Astrocyte (in vitro differentiated cells and primary cell): ENCODE results near the gene PARK7.

Experiments used
- EZH2 ChIP-seq: IDR thresholded peaks from 2 replicates; pipeline ENCODE4 v1.6.1; 2012; ENCODE audit warnings: mild to moderate bottlenecking, low read length, inconsistent platforms; ENCODE audit not compliant: insufficient read depth
- TF ChIP-seq, protein P1 (sequence below): IDR thresholded peaks from 2 replicates; pipeline ENCODE4 v1.5.1; 2011; ENCODE audit warnings: low read depth, mild to moderate bottlenecking, inconsistent platforms, low read length, moderate library complexity; ENCODE audit not compliant: insufficient read depth

DNA sequence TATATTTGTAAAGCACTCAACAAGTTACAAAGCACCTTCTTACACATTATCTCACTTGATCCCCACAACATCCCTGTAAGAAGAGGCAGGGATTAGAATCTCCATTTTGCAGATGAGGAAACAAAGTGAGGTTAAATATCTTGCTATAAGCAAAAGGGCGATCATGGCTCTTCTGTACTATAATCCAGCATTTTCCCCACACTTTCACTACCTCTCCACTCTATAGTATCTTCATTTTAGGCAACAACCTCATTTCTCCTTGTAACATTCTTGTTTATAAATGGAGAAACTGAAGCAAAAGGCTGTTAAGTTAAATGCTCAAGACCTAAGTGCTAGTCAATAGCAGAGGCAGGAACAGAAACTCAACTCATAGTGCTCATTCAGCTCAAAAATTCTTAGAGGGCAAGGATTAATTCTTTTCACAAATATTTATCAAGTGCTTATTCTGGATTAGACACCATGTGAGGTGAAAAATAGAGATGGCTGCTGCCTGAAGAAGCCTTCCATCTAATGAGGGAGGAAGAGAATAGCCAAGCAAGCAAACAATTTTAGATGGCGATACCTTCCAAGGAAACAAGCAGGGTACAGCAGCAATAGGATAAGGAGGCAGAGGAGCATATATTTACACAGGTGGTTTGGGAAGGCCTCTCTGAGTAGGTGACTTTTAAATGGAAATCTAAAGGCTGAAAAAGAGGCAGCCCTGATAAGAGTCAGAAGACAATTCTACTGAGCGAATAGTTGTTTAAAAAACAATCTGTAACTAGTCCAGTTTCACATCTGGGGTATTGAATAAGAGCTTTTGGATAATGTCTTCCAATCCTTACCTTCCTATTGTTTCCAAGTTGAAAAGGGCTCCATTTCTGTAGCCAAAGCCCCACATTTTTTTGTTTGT, 61.1 kb downstream of the PARK7 start:
- TF ChIP-seq, protein P1, sequence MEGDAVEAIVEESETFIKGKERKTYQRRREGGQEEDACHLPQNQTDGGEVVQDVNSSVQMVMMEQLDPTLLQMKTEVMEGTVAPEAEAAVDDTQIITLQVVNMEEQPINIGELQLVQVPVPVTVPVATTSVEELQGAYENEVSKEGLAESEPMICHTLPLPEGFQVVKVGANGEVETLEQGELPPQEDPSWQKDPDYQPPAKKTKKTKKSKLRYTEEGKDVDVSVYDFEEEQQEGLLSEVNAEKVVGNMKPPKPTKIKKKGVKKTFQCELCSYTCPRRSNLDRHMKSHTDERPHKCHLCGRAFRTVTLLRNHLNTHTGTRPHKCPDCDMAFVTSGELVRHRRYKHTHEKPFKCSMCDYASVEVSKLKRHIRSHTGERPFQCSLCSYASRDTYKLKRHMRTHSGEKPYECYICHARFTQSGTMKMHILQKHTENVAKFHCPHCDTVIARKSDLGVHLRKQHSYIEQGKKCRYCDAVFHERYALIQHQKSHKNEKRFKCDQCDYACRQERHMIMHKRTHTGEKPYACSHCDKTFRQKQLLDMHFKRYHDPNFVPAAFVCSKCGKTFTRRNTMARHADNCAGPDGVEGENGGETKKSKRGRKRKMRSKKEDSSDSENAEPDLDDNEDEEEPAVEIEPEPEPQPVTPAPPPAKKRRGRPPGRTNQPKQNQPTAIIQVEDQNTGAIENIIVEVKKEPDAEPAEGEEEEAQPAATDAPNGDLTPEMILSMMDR = no peak
- no peak for TF ChIP-seq EZH2
